HG03066 (cell line): ENCODE data around the gene RPL15.
A peak's percentile ranks its signal among the peaks of the same experiment; 100 is the strongest.
"Not testable (repeated sequence)": the region's sequence is repeated elsewhere in the genome, so short reads cannot be mapped to it uniquely, and the experiment has no call there.

Source experiments
- ATAC-seq: cut with Tn5 transposase; IDR thresholded peaks from one replicate; pipeline ENCODE4 v1.9.1; 2021; ENCODE audit warnings: low read depth; ENCODE audit not compliant: unreplicated experiment

Gene RPL15

DNA sequence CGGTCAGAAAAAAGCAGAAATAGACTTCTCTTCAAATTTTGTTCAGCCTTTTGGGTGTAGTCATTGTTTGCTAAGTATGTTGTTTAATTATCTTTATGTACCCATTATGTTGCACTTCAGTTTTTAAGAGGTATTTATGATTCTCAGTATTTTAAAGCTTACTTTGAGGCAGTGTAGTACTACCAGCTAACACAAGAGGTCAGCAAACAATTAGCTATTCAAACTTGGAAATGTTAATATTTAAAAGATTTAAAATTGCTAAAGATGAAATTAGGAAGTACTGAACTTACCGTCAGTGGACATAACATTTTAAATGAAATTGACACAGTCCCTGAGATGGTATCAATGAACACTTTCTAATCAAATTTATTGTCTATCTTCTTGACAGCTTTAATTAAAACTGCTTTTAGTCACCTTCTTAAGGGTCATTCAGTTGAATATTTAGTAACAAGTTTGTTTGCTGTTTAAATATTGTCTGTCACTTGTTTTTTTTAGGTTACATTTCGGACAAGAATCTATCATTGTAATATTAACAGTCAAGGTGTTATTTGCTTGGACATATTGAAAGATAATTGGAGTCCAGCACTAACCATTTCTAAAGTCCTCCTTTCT lies 28.2 kb upstream of the RPL15 start:
- ATAC-seq: no peak

- no peak for ATAC-seq
Observed at GRCh38 chr3:23889386-23889785, 27.5 kb upstream of the RPL15 start.

DNA sequence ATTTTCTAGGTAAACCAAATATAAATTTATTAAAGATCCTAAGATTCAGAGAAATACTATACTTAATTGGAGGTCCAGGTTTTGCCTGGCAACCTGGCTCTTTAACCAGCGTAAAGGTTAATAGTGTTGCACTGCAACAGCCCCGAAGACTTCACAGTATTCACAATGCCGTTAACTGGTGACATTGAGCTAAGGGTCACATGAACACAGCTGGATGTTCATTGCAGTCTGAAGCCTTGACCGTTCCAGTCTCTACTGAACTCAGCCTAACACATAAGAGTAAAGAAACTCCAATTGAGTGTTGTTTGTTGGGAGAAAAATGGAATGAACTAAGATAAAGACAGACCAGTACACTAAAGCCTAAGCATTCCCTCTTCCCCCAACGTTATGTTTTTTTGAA lies 27.0 kb upstream of the RPL15 start:
- no peak for ATAC-seq

- ATAC-seq: no peak
Observed at GRCh38 chr3:23894254-23895061, 22.5 kb upstream of the RPL15 start.

- ATAC-seq: no peak
Observed at GRCh38 chr3:23895181-23895580, 21.8 kb upstream of the RPL15 start.

GRCh38 chr3:23900744-23901143 lies 16.2 kb upstream of the RPL15 start:
- ATAC-seq: no peak

DNA sequence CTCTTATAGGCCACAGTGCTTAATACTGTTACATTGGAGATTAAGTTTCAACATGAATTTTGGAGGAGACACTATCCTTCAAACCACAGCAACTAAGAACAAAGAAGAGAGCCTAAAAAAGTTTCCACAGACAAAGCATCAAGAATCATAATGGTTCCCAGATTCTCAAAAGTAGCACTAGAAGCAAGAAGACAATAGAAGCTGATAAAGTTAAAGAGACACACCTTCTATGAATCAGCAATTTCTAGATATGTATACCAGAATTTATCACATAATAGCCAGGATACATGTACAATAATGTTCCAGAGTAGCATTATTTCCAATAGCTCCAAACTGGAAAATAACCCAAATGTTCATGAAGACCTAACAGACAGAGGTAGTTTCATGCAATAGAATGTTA lies 12.4 kb upstream of the RPL15 start:
- no peak for ATAC-seq

DNA sequence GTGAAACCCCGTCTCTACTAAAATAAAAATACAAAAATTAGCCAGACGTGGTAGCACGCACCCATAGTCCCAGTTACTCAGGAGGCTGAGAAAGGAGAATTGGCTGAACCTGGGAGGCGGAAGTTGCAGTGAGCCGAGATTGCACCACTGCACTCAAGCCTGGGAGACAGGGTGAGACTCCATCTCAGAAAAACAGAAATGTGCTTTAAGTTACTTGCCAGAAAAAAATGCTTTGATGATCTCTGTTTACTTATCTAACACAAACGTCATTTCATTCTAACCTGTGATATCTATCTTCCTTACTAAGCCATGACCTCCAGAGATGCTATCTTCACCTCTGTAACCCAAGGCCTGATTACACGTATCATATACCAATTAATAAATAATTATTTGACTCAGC lies 7.6 kb upstream of the RPL15 start:
- ATAC-seq: no peak

- no peak for ATAC-seq
Observed at GRCh38 chr3:23911397-23911796, 5.5 kb upstream of the RPL15 start.

DNA sequence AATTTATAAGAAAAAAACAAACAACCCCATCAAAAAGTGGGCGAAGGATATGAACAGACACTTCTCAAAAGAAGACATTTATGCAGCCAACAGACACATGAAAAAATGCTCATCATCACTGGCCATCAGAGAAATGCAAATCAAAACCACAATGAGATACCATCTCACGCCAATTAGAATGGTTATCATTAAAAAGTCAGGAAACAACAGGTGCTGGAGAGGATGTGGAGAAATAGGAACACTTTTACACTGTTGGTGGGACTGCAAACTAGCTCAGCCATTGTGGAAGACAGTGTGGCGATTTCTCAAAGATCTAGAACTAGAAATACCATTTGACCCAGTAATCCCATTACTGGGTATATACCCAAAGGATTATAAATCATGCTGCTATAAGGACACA lies 4.6 kb upstream of the RPL15 start:
- not testable (repeated sequence) for ATAC-seq

DNA sequence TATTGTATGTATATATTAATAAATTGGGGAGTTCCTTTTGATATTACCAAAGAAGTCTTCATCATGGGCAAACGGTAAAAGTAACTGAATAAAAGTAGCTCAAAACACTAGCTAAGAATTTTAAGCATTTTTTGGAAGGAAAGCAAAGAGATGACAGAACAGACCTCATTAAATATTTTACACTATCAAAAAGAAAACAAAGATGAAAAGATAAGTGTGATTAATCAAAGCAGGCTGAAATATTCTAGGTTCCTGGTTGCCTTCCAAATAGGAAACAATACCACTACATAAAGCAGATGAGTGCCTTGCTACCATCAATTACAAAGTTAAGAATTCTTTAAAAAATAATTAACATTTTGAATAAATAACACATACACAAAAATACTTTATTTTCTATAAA lies 3.8 kb upstream of the RPL15 start:
- ATAC-seq: no peak

DNA sequence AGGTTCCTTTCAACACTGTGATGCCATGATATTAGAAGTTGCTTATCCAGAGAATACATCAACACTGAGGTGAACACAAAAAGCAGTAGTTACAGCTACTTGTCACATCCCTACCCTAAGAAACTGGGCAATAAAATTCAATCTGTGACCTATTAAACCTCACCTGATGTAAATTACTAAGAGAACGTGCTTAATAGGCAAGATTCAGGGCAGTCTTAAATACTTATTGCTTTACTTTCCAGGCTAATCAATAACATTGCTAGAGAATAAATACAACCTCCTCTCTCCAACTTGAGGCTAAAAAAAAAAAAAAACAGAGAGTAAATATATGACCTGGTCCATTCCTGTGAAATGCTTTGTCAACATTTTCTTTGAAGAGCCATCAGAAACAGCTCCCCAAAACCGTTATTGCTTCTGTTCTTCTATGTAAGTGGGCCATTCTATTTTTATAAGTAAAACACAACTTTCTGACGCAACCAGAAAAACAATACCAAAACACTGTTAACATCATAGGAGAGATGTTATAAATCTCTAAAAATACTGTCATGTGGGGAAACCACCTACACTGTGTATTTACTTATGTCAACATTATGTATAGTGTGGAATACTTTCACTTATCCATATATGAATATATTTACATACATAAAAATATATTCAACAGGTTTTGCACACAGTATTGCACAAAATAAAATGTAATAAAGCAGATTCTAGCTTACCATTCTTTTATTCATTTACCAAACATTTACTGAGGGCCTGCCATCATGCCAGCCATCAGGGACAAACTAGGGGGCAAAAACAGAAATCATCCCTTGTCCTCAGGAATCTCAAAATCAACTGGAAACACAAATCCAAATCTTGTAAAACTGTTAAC lies 2.8 kb upstream of the RPL15 start:
- ATAC-seq: no peak

DNA sequence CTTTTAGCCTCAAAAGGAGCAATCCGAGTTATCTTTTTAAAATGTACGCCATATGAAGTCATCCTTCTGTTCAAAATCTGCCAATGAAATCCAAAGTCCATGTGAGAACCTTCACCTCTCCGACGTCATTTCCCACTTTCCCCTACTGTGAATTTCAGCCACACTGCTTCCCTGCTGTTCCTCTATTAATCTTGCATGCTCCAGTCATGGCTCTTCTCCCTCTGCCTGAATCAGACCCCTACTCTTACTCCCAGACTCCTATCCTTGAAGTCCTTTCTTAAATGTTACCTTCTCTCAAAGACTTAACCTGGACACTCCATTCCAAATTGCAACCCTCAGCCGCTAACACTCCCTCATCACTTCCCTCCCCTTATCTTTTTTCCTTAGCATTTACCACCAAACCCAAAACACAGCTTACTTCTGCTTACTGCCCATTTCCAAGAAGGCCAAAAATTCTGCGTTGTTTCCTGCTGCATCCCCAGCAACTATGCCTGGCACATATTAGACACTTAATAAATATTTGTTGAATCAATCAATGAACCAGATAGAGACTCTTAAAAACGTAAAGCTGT lies 1.3 kb upstream of the RPL15 start:
- no peak for ATAC-seq

DNA sequence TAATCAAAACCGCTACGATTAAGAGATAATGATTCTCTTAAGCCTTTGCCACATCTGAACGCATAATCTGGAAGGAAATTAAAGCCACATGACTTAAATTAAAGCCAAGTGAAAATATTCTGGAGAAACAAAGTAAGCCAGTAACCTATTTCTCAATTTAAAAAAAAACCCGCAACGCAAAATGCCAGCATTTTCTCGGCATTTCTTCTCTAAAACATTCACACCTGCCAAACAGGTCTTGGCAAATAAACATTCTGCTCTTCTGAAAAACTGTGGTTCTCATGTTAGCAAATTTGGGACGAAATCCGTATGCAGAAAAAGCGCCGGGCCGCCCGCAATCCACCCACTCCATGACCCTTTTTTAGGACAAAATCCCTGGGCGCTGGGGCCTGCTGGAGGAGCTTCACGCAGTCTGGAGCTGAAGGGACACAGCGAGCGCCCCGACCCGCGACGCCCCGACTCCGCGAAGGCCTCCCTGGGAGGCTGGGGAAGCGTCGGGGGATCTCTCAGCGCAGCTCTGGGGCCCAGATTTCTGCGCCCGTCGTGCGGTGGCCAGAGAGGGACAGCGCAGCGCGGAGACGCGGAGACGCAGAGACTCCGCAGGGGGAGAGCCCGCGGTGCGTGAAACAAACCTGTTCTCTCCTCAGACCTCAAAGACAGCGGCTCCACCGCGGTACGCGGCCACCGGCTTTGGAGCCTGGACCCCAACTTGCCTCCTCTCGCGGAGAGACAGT lies 613 bp upstream of the RPL15 start:
- ATAC-seq: peak; percentile 41

DNA sequence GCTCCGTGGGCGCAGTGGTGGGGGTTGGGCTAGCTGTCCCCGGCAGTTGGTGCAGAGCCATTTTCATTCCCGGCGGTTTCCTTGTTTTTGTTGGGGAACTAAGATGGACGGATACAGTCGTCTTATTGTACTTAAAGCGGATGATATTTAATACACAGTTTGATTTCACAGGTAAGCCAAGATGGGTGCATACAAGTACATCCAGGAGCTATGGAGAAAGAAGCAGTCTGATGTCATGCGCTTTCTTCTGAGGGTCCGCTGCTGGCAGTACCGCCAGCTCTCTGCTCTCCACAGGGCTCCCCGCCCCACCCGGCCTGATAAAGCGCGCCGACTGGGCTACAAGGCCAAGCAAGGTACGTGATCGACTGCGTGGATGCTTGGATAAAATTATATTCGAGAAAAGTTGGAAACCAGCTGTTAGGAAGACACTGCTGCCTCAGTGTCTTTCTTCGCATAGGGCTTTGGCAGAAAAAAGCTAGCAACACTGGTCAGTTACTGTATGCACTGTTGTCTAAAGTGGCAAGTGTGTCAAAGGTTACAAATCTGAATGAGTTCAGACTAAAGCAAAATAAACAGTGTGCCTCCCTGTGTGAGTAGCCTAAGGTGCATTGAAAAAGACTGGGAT lies 859 bp downstream of the RPL15 start:
- not testable (repeated sequence) for ATAC-seq

DNA sequence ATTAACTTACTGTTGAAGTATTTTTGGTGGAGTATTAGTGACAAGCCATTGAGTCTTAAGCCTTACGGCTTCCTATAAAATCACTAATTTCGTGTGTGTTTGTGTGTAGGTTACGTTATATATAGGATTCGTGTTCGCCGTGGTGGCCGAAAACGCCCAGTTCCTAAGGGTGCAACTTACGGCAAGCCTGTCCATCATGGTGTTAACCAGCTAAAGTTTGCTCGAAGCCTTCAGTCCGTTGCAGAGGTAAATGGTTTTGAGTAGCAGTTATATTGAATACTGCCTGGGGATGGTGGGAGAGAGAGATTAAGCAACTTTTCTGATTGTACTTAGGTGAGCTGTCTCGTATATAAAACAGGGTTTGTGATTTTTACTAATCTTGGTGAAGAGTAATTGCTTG lies 1.4 kb downstream of the RPL15 start:
- not testable (repeated sequence) for ATAC-seq

DNA sequence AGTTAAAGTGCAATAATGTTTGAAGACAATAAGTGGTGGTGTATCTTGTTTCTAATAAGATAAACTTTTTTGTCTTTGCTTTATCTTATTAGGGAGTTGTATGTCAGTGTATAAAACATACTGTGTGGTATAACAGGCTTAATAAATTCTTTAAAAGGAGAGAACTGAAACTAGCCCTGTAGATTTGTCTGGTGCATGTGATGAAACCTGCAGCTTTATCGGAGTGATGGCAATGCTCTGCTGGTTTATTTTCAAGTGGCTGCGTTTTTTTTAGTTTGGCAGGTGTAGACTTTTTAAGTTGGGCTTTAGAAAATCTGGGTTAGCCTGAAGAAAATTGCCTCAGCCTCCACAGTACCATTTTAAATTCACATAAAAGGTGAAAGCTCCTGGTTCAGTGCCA lies 2.7 kb downstream of the RPL15 start:
- no peak for ATAC-seq

DNA sequence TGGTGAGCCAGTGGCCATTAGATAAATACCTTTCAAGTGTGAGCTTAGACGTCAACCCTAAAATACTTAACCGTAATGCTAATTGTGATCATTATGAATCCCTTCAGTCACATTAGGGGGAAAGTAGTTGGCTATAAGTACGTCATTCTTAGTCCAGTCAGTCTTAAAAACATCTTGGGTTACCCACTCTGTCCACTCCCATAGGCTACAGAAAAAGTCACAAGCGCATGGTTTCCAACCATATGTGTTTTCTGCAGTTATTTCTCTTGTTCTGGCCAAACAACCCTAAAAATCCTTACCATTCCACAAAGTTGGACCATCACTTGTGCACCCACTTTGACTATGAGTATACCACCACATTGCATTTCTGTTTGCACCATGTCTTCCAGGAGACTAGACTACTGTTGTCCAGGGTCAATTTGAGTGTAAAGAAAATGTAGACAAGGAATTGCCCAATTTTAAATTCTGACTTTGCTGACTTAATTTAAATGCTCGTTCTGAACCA lies 3.3 kb downstream of the RPL15 start:
- no peak for ATAC-seq

DNA sequence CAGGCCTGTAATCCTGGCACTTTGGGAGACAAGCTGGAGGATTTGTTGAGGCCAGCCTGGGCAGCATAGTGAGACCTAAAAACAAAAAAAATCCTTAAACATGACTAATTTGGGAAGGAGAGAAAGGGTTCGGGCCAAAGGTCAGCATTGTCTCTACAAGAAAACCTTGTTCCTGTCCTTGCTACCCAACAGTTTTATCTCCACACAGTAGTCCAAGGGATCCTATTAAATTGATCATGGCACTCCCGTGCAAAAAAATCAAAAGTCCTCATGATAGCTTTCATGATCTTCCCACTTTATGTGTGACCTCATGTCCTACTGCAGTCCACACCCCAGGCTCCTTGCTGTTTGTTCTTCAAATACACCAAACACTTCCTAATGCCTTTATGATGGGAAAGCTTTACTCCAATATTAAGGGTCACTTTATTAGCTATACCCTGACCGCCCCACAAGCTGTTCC lies 4.2 kb downstream of the RPL15 start:
- no peak for ATAC-seq

- ATAC-seq: no peak
Observed at GRCh38 chr3:23923786-23924185, 6.9 kb downstream of the RPL15 start.
